Hematopoietic multipotent progenitor cell treated with erythropoietin and hydrocortisone succinate and interleukin-3 and kit ligand, for 4 days (in vitro differentiated cells): ENCODE data around the gene NTRK3.

Experiments used
- DNase-seq: peaks from one replicate; pipeline ENCODE4 v3.0.0-alpha.2; 2015

NTRK3 gene

GRCh38 chr15:88021601-88022000, 234.9 kb downstream of the NTRK3 start:
- no peak for DNase-seq

DNA sequence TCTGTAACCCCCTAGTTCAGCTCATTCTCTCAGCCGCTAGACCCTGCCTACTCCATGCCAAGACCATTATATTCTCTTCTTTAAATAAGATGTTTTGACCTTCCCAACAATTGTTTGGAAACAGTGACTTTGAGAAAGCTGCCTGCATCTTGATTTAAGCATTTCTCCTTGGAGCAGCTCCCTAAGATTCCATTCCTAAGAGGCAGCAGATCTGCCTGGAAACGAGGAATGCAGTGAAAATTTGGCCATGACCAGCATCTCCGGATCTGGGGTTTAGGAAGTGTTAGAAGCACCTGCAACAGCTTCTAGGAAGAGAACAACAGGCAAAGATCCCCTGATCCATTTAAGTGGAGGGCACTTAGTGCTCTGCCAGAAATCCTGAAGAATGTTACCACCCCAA, 235.7 kb downstream of the NTRK3 start:
- no peak for DNase-seq

GRCh38 chr15:88019656-88020055, 236.9 kb downstream of the NTRK3 start:
- no peak for DNase-seq

DNA sequence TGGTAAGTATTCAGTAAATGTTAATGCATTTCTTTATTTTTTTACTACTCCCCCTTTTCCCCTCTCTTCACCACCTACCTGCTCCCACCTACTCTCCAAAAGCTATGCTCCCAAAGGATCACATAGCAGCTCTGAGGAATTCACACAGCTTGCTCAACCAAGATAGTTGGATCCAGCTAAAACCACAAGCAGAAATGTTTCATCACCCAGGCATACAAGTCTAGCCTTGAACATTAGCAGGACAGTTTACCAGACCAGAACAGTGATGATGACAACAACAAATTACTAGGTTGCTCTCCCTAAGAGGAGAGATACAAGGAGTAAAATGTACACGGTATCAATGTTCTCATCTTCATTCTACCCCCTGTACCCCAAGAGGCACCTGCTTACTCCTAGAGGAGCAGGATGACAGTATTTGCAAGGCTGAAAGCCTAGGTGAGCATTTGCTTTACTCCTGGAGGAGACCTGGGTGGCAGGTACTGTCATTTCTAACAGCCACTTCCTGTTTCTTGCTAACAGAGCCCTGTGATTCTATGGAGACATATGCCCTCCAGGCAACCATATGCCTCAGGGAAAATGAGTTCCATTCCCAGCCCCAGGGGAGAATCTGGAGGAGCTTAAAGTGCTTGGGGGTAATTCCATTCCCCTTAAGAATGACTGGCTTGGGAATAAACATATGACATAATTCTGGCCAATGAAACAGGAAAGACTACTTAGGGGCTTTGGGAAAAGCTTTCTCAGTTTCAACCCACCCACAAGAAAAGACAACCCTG, 237.5 kb downstream of the NTRK3 start:
- no peak for DNase-seq

DNA sequence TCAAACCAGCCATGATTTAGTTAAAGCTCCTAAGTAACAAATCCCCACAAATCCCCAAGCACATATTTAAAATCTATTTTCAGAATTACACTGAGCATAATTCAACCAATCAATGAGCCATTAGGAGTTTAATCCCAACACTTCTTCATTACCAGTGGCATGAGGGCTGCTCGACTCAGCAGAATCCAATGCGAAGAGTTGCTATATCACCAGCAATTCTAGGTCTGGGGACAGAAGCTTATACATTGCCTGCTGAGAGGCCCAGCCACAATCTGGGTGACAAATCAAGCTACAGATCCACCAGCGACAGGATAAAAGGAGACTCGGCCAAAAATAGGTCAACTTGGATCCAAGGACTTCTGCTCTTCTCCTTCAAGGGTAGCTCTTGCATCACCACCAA, 238.8 kb downstream of the NTRK3 start:
- no peak for DNase-seq

DNA sequence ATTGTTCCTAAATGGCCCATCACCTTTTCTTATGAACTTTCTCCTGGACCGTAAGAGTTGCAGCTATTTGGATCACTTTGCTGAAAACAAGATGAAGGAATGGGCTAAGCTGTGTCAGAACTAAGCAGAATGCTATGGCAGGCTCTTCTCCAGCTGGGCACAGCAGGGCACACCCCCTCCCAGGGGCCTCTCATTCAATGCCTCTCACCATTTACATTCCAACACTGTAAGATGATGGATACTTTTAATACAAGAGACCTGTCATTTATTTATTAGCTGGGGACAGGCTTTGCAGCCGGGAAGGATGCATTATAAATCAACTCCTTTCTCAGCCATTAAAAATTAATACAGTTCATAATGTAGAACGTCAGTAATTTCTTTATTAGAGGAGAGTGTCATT, 240.1 kb downstream of the NTRK3 start:
- DNase-seq: no peak

DNA sequence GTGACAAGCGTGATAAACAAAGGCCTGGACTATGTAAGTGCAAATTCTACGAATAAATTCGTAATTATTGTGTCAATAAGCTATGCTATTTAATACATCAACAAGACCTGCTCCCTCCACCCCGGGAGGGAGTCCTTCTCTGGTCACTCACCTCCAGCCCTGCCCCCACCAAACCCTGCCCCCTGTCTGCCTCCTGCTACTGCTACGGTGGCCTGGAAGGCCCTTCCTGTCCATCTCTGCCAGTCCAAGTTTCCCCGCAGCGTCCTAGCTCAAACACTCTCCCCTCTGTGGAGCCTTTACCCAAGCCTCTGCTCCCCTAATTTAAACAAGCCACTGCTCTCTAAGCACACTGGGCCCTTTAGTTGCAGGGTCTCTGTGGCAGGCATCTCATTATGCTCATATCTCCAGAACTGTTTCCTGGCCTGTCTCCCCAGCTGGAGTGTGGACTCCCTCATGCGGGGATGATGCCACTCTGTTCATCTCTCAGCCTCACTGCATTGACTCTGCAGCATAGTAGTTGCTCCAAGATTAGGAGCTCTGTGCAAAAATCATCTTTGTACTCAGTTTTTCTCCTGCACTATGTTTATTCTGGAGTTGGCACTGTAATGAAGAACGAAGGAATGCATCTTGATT, 241.2 kb downstream of the NTRK3 start:
- DNase-seq: no peak

DNA sequence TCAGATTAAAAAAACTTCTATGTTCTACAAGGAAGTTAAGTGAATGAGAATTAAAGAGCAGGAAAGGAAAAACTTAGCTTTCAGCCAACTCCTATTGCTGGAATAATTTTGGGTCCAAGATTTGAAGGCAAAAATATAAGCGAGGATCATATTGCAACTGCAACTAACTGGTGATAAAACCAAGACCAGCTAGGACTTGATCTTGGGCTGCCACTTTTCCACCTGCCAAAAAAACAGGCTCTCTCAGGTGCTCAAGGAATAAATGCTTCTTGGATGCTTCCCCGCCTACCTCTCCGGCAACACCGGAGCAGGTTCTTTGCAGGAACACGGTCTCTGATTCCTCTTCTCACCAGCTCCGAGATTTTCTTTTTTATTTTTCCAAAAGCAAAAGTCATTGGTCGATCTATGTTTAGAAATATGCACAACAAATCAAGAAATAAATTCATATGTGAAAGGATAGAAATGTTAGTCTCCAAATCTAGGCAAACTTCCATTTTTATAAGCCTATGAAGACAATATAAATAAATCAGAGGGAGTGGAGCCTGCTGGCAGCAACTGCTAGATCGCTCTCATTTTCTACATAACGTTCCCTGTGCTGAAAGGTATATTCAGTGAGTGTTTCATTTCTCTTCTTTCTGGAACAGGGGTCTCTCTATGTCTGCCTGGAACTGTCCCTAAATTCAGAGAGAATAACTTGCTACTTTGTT, 241.9 kb downstream of the NTRK3 start:
- no peak for DNase-seq

GRCh38 chr15:88013111-88013510, 243.4 kb downstream of the NTRK3 start:
- DNase-seq: no peak

GRCh38 chr15:88012688-88013087, 243.9 kb downstream of the NTRK3 start:
- DNase-seq: no peak

GRCh38 chr15:88012233-88012632, 244.3 kb downstream of the NTRK3 start:
- no peak for DNase-seq

DNA sequence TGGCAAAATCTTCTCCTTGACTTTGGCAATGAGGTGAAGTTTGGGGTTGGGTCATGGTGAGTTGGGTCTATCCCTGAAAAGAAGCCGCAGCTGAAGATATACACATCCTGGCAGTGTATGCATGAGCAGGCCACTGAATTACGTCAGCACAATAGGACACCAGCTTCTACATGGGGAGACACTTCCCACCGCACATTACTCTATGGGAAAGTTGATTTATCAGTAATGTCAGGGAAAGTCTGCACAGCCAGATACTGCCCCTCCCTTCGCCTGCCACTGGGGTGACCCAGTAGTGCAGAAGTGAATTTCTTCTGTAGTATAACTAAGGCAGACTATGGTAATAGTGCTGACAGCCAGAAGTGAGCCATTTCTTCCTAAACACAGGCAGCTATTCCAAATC, 245.0 kb downstream of the NTRK3 start:
- no peak for DNase-seq

DNA sequence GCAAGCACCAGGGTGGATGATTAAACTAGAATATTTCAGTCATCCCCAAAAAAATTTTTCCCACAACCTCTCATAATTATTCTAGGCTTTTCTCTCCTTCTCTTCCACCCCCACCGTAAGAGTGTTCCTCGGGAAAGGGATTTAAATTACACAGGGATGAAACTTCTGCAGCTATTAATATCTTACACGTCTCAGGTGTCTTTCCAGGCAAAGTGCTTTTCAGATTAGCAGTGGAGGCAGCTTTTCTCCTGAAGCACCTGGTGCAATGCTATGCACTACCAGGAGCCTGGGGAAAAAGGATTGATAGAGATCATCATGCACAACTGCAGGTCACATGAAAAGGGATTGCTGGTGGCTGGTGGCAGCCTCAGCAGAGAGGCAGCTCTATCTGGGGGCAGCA, 250.4 kb downstream of the NTRK3 start:
- no peak for DNase-seq

- no peak for DNase-seq
These were observed 252.1 kb downstream of the NTRK3 start for GRCh38 chr15:88004399-88004798.

- DNase-seq: no peak
These were observed 252.8 kb downstream of the NTRK3 start for GRCh38 chr15:88003541-88004327.

- peak; percentile 16 for DNase-seq
These were observed 253.8 kb downstream of the NTRK3 start for GRCh38 chr15:88002706-88003105.

DNA sequence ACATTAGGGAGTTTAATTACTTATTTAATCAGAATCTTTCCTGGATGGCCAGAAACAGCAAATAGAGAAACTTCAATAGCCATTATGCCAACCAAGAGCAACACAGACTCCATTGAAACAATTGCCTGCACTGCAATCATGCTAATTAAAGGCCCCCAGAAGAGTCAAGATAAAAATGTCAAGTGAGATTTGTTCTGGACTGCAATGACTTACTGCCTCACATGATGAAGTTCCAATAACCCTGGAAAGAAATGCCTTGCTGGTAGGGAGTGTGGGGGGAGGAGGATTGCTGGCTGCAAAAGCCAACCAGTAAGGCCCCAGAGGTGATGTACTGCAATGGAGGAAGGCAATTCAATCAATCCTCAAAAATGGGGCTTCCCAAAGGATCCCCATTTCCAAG, 257.9 kb downstream of the NTRK3 start:
- DNase-seq: no peak

GRCh38 chr15:87986776-87987175, 269.8 kb downstream of the NTRK3 start:
- DNase-seq: no peak

DNA sequence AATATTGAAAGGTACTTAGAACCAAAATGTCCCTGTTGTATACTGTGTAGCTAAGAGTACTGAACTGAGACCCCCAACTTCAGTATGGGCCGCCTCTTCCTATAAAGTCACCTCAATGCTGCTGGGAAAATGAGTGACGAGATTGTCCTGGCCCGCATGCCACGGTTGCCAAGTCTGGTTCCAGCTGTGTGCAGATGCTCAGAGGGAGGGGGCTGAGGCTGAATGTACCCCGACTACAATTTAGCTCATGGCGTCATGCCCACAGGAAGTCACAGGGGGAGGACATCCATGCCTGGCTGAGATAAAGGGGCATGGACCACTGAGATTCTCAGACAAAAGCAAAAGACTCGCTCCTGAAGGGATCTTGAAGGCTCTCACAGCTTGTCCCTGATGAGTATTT, 271.1 kb downstream of the NTRK3 start:
- DNase-seq: no peak

DNA sequence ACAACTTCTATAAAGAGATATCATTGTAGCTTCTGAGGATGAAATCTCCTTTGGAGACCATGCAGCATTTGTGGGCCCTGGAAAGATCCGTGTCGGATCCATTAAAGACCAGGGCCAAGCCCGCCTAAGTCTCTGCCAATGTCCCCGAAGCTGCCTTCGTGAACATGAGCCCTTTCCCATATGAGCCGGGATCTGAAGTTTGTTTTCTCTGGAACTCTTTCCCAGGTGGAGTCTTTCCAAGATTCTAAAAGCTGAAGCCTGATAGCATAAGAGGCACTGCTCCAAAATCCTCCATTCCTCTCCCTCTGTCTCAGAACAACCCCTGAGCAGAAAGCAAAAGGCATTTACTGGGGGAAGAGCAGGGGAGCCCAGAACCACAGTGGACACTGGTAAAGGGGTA, 274.6 kb downstream of the NTRK3 start:
- no peak for DNase-seq

DNA sequence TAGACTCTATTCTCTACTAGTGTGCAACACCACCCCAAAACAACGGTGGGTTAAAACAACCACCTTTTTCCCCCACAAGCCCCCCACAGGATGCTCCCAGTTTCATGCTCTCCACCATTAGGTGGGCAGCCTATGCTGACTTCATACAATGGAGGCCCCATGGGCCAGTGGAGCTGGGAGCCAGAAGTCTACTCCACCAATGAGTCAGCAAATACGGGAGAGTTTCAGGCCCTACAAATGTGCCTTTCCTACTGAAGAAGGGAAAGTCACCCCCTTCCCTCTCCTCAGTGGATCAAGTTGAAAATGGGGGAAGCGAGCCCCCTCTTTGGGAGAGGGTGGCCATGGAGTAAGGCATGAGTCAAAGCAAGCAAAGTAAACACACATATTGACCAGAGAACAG, 278.6 kb downstream of the NTRK3 start:
- DNase-seq: no peak

GRCh38 chr15:87976552-87976951, 280.0 kb downstream of the NTRK3 start:
- no peak for DNase-seq

- no peak for DNase-seq
These were observed 282.9 kb downstream of the NTRK3 start for GRCh38 chr15:87973501-87974215.
